HEK293T (cell line): ENCODE results near the gene SYNE2.
"Not testable (repeated sequence)": the region's sequence is repeated elsewhere in the genome, so short reads cannot be mapped to it uniquely, and the experiment has no call there.

ENCODE experiments used
- CTCF ChIA-PET: fragments of 350-600 bp; formaldehyde crosslinking; extraction: SDS; loops from one replicate; lab custom pipeline; 2021; ENCODE audit warnings: antibody characterized with exemption, inconsistent platforms; lab: Yijun Ruan, JAX
- POLR2A ChIA-PET: fragments of 350-600 bp; formaldehyde crosslinking; extraction: SDS; loops from one replicate; lab custom pipeline; 2020; ENCODE audit warnings: antibody characterized with exemption, inconsistent platforms; lab: Yijun Ruan, JAX
- DNase-seq: peaks from one replicate; pipeline ENCODE4 v3.0.0; 2012; ENCODE audit warnings: mixed read lengths; ENCODE audit errors: extremely low spot score
- ARNT ChIP-seq: fragments of 450-650 bp; IDR thresholded peaks from 2 replicates; pipeline ENCODE4 v1.6.1; 2017; ENCODE audit warnings: mild to moderate bottlenecking
- BHLHE40 ChIP-seq: fragments of 450-650 bp; IDR thresholded peaks from 2 replicates; pipeline ENCODE4 v1.6.1; 2016; ENCODE audit warnings: mild to moderate bottlenecking, moderate library complexity, borderline replicate concordance
- CTBP1 ChIP-seq: fragments of 450-650 bp; IDR thresholded peaks from 2 replicates; pipeline ENCODE4 v1.6.1; 2016; ENCODE audit warnings: borderline replicate concordance
- ELF4 ChIP-seq: fragments of 450-650 bp; IDR thresholded peaks from 2 replicates; pipeline ENCODE4 v1.6.1; 2017; ENCODE audit warnings: antibody characterized with exemption
- FOXA1 ChIP-seq: fragments of 450-650 bp; IDR thresholded peaks from 2 replicates; pipeline ENCODE4 v1.6.1; 2016; ENCODE audit warnings: mild to moderate bottlenecking
- FOXK2 ChIP-seq: fragments of 450-650 bp; IDR thresholded peaks from 2 replicates; pipeline ENCODE4 v1.6.1; 2016; ENCODE audit warnings: mild to moderate bottlenecking
- FOXM1 ChIP-seq: fragments of 450-650 bp; IDR thresholded peaks from 2 replicates; pipeline ENCODE4 v1.6.1; 2017; ENCODE audit warnings: mild to moderate bottlenecking, borderline replicate concordance
- HDGF ChIP-seq: fragments of 450-650 bp; IDR thresholded peaks from 2 replicates; pipeline ENCODE4 v1.6.1; 2017; ENCODE audit warnings: antibody characterized with exemption, borderline replicate concordance
- L3MBTL2 ChIP-seq: fragments of 450-650 bp; conservative IDR thresholded peaks from 2 replicates; pipeline ENCODE4 v1.6.1; 2016; ENCODE audit warnings: mild to moderate bottlenecking
- LEF1 ChIP-seq: fragments of 450-650 bp; IDR thresholded peaks from 2 replicates; pipeline ENCODE4 v1.6.1; 2017; ENCODE audit warnings: mild to moderate bottlenecking, borderline replicate concordance
- NFRKB ChIP-seq: fragments of 450-650 bp; IDR thresholded peaks from 2 replicates; pipeline ENCODE4 v1.6.1; 2016; ENCODE audit warnings: mild to moderate bottlenecking, moderate library complexity
- PKNOX1 ChIP-seq: fragments of 450-650 bp; IDR thresholded peaks from 2 replicates; pipeline ENCODE4 v1.6.1; 2016
- SP1 ChIP-seq: fragments of 450-650 bp; IDR thresholded peaks from 2 replicates; pipeline ENCODE4 v1.6.1; 2017
- SUZ12 ChIP-seq: fragments of 450-650 bp; IDR thresholded peaks from 2 replicates; pipeline ENCODE4 v1.6.1; 2016; ENCODE audit warnings: mild to moderate bottlenecking
- TARDBP ChIP-seq: fragments of 450-650 bp; IDR thresholded peaks from 2 replicates; pipeline ENCODE4 v1.6.1; 2016
- ZNF384 ChIP-seq: fragments of 450-650 bp; IDR thresholded peaks from 2 replicates; pipeline ENCODE4 v1.6.1; 2016

SYNE2 gene

GRCh38 chr14:64000749-64001148, 147.9 kb downstream of the SYNE2 start:
- ChIA-PET CTCF (no interaction called here), POLR2A (no interaction called here)
- no peak for TF ChIP-seq ELF4
- no peak for TF ChIP-seq SP1
- TF ChIP-seq CTBP1 = no peak
- TF ChIP-seq BHLHE40 = no peak
- TF ChIP-seq ZNF384 = no peak
- TF ChIP-seq NFRKB = no peak
- TF ChIP-seq ARNT = no peak
- no peak for TF ChIP-seq LEF1
- TF ChIP-seq HDGF = no peak
- TF ChIP-seq PKNOX1 = no peak
- no peak for TF ChIP-seq FOXK2
- no peak for TF ChIP-seq SUZ12
- TF ChIP-seq L3MBTL2 = no peak
- no peak for TF ChIP-seq FOXM1
- TF ChIP-seq FOXA1 = no peak
- TF ChIP-seq TARDBP = no peak
- DNase-seq = no peak

GRCh38 chr14:64005822-64006221, 153.0 kb downstream of the SYNE2 start:
- CTCF ChIA-PET = no interaction called here
- no peak for DNase-seq
- POLR2A ChIA-PET = no interaction called here
- TF ChIP-seq ELF4 (no peak), L3MBTL2 (no peak), TARDBP (no peak), SUZ12 (no peak), PKNOX1 (no peak), CTBP1 (no peak), FOXK2 (no peak), SP1 (no peak), LEF1 (no peak), FOXM1 (no peak), ZNF384 (no peak)

DNA sequence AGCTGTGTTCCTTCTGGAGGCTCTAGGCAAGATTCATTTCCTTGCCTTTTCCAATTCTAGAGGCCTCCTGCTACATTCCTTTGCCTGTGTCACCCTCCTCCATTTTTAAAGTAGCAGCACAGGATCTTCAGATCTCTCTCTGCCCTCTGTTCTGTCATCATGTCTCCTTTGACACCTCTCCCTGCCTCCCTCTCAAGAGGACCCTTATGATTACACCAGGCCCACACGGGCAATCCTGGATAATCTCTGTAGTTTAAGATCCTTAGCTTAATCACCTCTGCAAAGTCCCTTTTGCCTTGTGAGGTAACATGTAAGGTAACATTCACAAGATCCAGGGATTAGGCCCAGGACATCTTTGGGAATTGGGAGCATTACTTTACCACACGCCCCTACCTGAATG, 155.2 kb downstream of the SYNE2 start:
- TF ChIP-seq L3MBTL2 = no peak
- POLR2A ChIA-PET = no interaction called here
- no peak for DNase-seq
- CTCF ChIA-PET = no interaction called here

GRCh38 chr14:64012003-64012402, 159.2 kb downstream of the SYNE2 start:
- CTCF ChIA-PET = interaction anchor here (1.3 kb wide), 1 partner anchor 283 kb away, joined by 3 read pairs; the partner anchor contains the start of gene ESR2
- no peak for DNase-seq
- POLR2A ChIA-PET = no interaction called here
- TF ChIP-seq SP1 (no peak), ZNF384 (no peak), ELF4 (no peak), NFRKB (no peak), BHLHE40 (no peak), FOXK2 (no peak), ARNT (no peak)

DNA sequence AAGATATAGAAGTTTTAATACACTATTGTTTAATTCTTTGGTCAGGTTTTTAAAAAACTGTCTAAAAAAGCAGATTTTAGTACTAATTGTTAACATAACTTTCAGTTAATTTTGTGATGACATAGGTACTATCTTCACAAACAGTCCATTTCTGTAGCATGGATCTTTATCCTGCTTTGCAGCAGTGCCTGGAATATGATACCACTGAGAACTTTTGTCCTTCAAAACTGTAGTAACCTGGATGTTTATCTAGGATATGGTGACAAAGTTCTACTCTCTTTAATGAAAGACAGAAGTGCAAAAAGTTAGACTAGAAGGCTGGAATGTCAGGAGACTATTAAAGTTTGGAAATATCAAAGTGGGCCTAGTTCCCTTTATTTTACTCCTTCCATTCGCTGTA, 159.9 kb downstream of the SYNE2 start:
- DNase-seq = no peak
- ChIA-PET CTCF (interaction anchor here (1.1 kb wide), 1 partner anchor 171 kb away, joined by 6 read pairs; no protein-coding TSS in a partner anchor), POLR2A (no interaction called here)
- TF ChIP-seq HDGF = no peak

DNA sequence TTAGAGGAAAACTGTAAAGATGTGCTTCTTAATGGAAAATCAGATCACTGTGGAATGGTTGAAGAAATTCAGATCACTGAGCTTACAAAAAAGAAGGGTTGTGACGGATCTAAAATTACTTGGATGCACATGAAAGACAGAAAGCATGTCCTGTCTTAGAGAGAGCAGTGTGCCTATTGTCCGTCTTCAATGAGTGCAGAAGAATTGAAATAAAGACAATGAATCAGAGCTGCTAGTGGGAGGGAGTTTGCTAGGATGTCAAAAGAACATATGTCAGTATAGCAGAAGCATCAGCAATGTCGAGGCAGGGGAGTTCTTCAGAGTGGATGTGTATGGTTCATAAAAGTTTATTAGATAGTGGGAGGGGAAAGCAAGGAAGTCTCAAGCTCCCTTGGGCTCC, 172.7 kb downstream of the SYNE2 start:
- CTCF ChIA-PET = no interaction called here
- no peak for DNase-seq
- POLR2A ChIA-PET = no interaction called here
- TF ChIP-seq FOXA1 = no peak
- TF ChIP-seq NFRKB = no peak
- TF ChIP-seq CTBP1 = no peak
- no peak for TF ChIP-seq FOXK2
- no peak for TF ChIP-seq ELF4

GRCh38 chr14:64026600-64026999, 173.8 kb downstream of the SYNE2 start:
- DNase-seq = no peak
- no peak for TF ChIP-seq L3MBTL2
- ChIA-PET CTCF (no interaction called here), POLR2A (no interaction called here)

DNA sequence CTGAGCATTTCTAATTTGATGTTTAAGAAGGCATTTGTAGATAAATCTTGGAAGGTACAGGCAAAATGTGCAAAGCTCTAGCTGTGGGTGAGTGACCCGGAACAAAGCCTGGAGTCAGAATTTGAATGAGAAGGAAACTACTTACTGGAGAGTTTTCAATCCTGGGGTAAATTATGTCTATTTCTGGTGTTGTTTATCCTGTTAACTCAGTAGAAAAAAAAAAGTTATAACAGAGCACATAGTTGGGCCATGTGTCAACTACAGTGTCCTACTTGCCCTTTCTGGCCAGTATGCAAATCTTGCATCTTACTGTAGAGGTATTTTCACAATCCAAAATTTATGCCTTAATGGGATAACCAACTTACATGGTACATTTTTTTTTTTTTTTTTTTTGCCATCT, 182.3 kb downstream of the SYNE2 start:
- DNase-seq = no peak
- ChIA-PET POLR2A (no interaction called here), CTCF (no interaction called here)
- TF ChIP-seq BHLHE40 (no peak), TARDBP (no peak), FOXA1 (no peak), NFRKB (no peak), FOXM1 (no peak), PKNOX1 (no peak), L3MBTL2 (no peak), ELF4 (no peak), ZNF384 (no peak), SP1 (no peak), CTBP1 (no peak), FOXK2 (no peak), ARNT (no peak), LEF1 (no peak), SUZ12 (no peak), HDGF (no peak)

DNA sequence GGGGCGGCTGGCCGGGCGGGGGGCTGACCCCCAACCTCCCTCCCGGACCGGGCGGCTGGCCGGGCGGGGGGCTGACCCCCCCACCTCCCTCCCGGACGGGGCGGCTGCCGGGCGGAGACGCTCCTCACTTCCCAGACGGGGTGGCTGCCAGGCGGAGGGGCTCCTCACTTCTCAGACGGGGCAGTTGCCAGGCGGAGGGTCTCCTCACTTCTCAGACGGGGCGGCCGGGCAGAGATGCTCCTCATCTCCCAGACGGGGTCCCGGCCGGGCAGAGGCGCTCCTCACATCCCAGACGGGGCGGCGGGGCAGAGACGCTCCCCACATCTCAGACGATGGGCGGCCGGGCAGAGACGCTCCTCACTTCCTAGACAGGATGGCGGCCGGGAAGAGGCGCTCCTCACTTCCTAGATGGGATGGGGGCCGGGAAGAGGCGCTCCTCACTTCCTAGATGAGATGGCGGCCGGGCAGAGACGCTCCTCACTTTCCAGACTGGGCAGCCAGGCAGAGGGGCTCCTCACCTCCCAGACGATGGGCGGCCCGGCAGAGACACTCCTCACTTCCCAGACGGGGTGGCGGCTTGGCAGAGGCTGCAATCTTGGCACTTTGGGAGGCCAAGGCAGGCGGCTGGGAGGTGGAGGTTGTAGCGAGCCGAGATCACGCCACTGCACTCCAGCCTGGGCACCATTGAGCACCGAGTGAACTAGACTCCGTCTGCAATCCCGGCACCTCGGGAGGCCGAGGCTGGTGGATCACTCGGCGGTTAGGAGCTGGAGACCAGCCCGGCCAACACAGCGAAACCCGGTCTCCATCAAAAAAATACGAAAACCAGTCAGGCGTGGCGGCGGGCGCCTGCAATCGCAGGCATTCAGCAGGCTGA, 185.3 kb downstream of the SYNE2 start:
- DNase-seq, CTCF ChIA-PET, POLR2A ChIA-PET: not testable (repeated sequence)
